HUES64 (cell line): Measurements from ENCODE around the gene FIZ1.

ENCODE experiments used
- H3K27ac ChIP-seq: 2 replicates; pipeline ENCODE4 v1.7.0; 2013; ENCODE audit warnings: low read depth, low read length, inconsistent platforms
- H3K27me3 ChIP-seq: 2 replicates; pipeline ENCODE4 v1.6.1; 2013; ENCODE audit warnings: mild to moderate bottlenecking, low read length; ENCODE audit not compliant: insufficient read depth
- H3K36me3 ChIP-seq: 2 replicates; pipeline ENCODE4 v1.6.1; 2013; ENCODE audit warnings: mild to moderate bottlenecking, low read length; ENCODE audit not compliant: insufficient read depth
- H3K4me1 ChIP-seq: 2 replicates; pipeline ENCODE4 v1.6.1; 2013; ENCODE audit warnings: mild to moderate bottlenecking, low read length, moderate library complexity; ENCODE audit not compliant: insufficient read depth
- H3K4me3 ChIP-seq: 2 replicates; pipeline ENCODE4 v1.5.1; 2013; ENCODE audit warnings: mild to moderate bottlenecking, low read length, moderate library complexity
- H3K9ac ChIP-seq: 2 replicates; pipeline ENCODE4 v1.6.1; 2013; ENCODE audit warnings: mild to moderate bottlenecking, low read depth, low read length
- H3K9me3 ChIP-seq: 2 replicates; pipeline ENCODE4 v1.6.1; 2013; ENCODE audit warnings: low read depth, low read length; ENCODE audit not compliant: insufficient read depth
- WGBS: fragments of 150-250, 120-280 bp; methylation state at CpG from one replicate; pipeline ENCODE4 v1.1.7; 2013; ENCODE audit warnings: missing lambda C conversion rate; 5-methylcytosine and 5-hydroxymethylcytosine counted together

FIZ1 gene

GRCh38 chr19:55642153-55643002 lies 43.1 kb upstream of the FIZ1 start:
- Histone ChIP-seq H3K9ac (peak overlapping the region; percentile 94), H3K36me3 (peaks cover 17% of the 10 kb centered on the region), H3K27me3 (no peaks in the 10 kb centered on the region), H3K9me3 (no peaks in the 10 kb centered on the region), H3K4me3 (peak overlapping the region; percentile 99), H3K4me1 (peaks cover 1% of the 10 kb centered on the region; the same call in 1 of the 2 replicates), H3K27ac (peak overlapping the region; percentile 75)
- WGBS: under 1% methylated on average over 65 of the region's 65 CpGs

DNA sequence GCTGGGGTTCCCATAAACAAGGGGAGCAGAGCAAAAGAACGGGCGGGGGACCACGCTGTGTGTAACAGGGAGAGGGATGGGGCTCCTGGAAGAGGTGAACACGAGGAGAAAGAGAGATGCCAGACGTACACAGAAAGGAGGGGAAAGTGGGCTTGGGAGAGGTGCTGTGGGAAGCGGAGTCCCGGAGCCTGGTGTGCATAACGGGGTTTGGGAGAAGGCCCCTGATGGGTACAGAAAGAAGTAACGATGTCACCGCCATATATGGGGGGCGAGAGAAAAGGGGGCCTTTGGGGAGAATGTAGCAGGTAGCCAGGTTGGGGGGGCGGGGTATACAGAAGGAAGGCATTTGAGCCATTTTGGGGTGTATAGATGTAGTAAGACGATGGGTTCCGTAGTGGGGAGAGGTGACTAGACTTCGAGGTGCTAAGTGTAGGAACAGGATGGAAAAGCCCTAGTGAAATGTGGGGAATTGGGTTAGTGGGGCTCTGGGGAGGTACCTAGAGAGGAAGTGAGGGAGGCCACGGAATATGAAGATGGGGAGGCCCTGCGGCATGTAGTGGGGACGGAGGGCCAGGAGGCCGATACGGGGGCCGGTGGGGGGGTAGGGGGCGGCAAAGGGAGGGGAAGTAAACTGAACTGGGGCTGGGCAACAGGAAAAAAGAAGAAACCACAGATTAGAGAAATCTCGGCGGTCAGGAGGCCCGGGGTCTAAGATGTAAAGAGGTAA lies 42.3 kb upstream of the FIZ1 start:
- Histone ChIP-seq H3K9ac (peak overlapping the region; percentile 94), H3K27ac (peak overlapping the region; percentile 94), H3K36me3 (peaks cover 17% of the 10 kb centered on the region), H3K4me1 (no peaks in the 10 kb centered on the region), H3K4me3 (peak overlapping the region; percentile 99), H3K9me3 (no peaks in the 10 kb centered on the region), H3K27me3 (no peaks in the 10 kb centered on the region)
- 1% methylated on average over 25 of the region's 25 CpGs for WGBS

- Histone ChIP-seq H3K9ac (peak within 1 kb of the TSS; percentile 86), H3K4me3 (peak within 1 kb of the TSS; percentile 99), H3K36me3 (peaks cover 17% of the 10 kb centered on the region), H3K9me3 (no peaks in the 10 kb centered on the region), H3K27ac (peak within 1 kb of the TSS; percentile 94), H3K27me3 (no peaks in the 10 kb centered on the region), H3K4me1 (peaks cover 4% of the 10 kb centered on the region; the same call in 1 of the 2 replicates)
- 1% methylated on average over 89 of the region's 89 CpGs for WGBS
Observed at GRCh38 chr19:55640577-55641425, 41.5 kb upstream of the FIZ1 start, which contains the start of gene ZNF580. Gene ZNF580 (plus strand): TSS chr19:55641002. CDS start chr19:55642509, 1,507 bp downstream.

DNA sequence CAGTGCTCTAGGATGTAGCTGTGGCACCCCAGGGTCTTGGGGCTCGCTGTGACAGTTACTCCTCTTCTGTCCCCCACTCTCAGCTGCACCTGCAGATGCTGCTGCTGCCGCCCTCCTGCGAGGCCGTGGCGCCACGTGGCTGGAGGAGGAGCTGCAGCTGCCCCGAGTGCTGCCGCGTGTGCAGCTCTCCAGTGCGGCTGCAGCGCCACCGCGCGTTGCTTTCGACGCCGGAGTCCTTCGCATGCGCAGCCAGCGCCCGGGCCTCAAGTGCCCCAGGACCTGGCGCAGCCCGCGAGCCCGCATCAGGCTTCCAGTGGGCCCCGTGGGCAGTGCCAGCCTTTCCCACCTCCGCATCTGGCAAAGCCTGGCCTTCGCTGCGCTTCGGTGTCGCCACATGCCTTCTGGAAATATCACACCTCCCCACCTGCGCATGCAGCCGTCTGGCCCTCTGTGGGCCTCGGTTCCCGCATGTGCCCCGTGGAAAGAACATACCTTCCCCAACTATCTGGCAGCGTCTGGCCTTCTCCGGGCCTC lies 40.8 kb upstream of the FIZ1 start:
- Histone ChIP-seq H3K4me1 (peaks cover 7% of the 10 kb centered on the region; the same call in 1 of the 2 replicates), H3K27ac (peak overlapping the region; percentile 94)
- 78% methylated on average over 38 of the region's 38 CpGs for WGBS

DNA sequence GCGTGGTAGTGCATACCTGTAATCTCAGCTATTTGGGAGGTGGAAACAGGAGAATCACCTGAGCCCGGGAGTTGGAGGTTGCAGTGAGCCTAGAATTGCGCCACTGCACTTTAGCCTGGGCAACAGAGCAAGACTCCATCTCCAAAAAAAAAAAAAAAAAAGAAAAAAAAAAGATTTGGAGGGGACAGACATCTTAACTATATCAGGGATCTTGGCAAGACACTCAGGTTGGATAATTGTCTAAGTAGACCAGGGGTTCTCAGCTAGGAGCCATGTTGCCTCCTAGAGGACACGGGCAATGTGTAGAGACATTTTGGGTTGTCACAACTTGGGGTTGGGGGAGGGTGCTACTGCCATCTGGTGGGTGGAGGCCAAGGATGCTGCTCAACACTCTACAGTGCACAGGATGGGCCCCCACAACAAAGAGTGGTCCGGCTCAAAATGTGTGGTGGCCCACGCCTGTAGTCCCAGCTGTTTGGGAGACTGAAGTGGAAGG lies 39.6 kb upstream of the FIZ1 start:
- peaks cover 7% of the 10 kb centered on the region; the same call in 1 of the 2 replicates for H3K4me1 ChIP-seq

More for the DNA sequence above, 40.8 kb upstream of the FIZ1 start:
- Histone ChIP-seq H3K9me3 (no peaks in the 10 kb centered on the region), H3K4me3 (peak overlapping the region; percentile 99), H3K9ac (peak overlapping the region; percentile 86; the same call in 1 of the 2 replicates), H3K36me3 (peaks cover 10% of the 10 kb centered on the region), H3K27me3 (no peaks in the 10 kb centered on the region)

GRCh38 chr19:55637534-55637933 lies 38.2 kb upstream of the FIZ1 start:
- Histone ChIP-seq H3K27me3 (no peaks in the 10 kb centered on the region), H3K27ac (no peak overlapping the region), H3K4me1 (peaks cover 7% of the 10 kb centered on the region; the same call in 1 of the 2 replicates), H3K9me3 (no peaks in the 10 kb centered on the region), H3K9ac (no peak overlapping the region), H3K36me3 (peaks cover 3% of the 10 kb centered on the region; the same call in 1 of the 2 replicates), H3K4me3 (no peak overlapping the region)
- 83% methylated on average over 11 of the region's 11 CpGs for WGBS

More for the DNA sequence above, 39.6 kb upstream of the FIZ1 start:
- Histone ChIP-seq H3K9ac (no peak overlapping the region), H3K9me3 (no peaks in the 10 kb centered on the region), H3K27me3 (no peaks in the 10 kb centered on the region), H3K36me3 (peaks cover 3% of the 10 kb centered on the region; the same call in 1 of the 2 replicates), H3K27ac (no peak overlapping the region), H3K4me3 (no peak overlapping the region)
- WGBS: 88% methylated on average over 6 of the region's 6 CpGs

- no peaks in the 10 kb centered on the region for H3K9me3 ChIP-seq
- 96% methylated on average over 4 of the region's 4 CpGs for WGBS
- peaks cover 7% of the 10 kb centered on the region; the same call in 1 of the 2 replicates for H3K4me1 ChIP-seq
- no peaks in the 10 kb centered on the region for H3K27me3 ChIP-seq
- peaks cover 3% of the 10 kb centered on the region; the same call in 1 of the 2 replicates for H3K36me3 ChIP-seq
- H3K27ac ChIP-seq: no peak overlapping the region
- H3K4me3 ChIP-seq: no peak overlapping the region
- no peak overlapping the region for H3K9ac ChIP-seq
Observed at GRCh38 chr19:55636723-55637122, 37.4 kb upstream of the FIZ1 start.

- H3K4me1 ChIP-seq: peaks cover 7% of the 10 kb centered on the region; the same call in 1 of the 2 replicates
- 79% methylated on average over 7 of the region's 7 CpGs for WGBS
- H3K27ac ChIP-seq: no peak overlapping the region
Observed at GRCh38 chr19:55635856-55636440, 36.6 kb upstream of the FIZ1 start.

GRCh38 chr19:55635334-55635717 lies 36.0 kb upstream of the FIZ1 start:
- Histone ChIP-seq H3K4me1 (peaks cover 7% of the 10 kb centered on the region; the same call in 1 of the 2 replicates), H3K9ac (peak overlapping the region; percentile 95), H3K36me3 (peaks cover 3% of the 10 kb centered on the region; the same call in 1 of the 2 replicates), H3K27me3 (no peaks in the 10 kb centered on the region), H3K9me3 (no peaks in the 10 kb centered on the region), H3K4me3 (peak overlapping the region; percentile 99), H3K27ac (peak overlapping the region; percentile 78)
- 9% methylated on average over 9 of the region's 9 CpGs for WGBS

More at GRCh38 chr19:55635856-55636440, 36.6 kb upstream of the FIZ1 start:
- Histone ChIP-seq H3K9me3 (no peaks in the 10 kb centered on the region), H3K36me3 (peaks cover 3% of the 10 kb centered on the region; the same call in 1 of the 2 replicates), H3K4me3 (peak overlapping the region; percentile 99), H3K27me3 (no peaks in the 10 kb centered on the region), H3K9ac (peak overlapping the region; percentile 95)

- Histone ChIP-seq H3K4me1 (peaks cover 7% of the 10 kb centered on the region; the same call in 1 of the 2 replicates), H3K27me3 (no peaks in the 10 kb centered on the region), H3K9ac (no peak overlapping the region), H3K27ac (no peak overlapping the region), H3K36me3 (peaks cover 3% of the 10 kb centered on the region; the same call in 1 of the 2 replicates), H3K9me3 (no peaks in the 10 kb centered on the region), H3K4me3 (no peak overlapping the region)
- 95% methylated on average over 8 of the region's 8 CpGs for WGBS
Observed at GRCh38 chr19:55633861-55634260, 34.5 kb upstream of the FIZ1 start.
